IPS-NIHi11 (cell line): Measurements from ENCODE around the gene SLC6A20.

ENCODE experiments used
- DNase-seq: peaks from one replicate; pipeline ENCODE4 v3.0.0; 2012; ENCODE audit warnings: mixed read lengths, low spot score

Gene SLC6A20

DNA sequence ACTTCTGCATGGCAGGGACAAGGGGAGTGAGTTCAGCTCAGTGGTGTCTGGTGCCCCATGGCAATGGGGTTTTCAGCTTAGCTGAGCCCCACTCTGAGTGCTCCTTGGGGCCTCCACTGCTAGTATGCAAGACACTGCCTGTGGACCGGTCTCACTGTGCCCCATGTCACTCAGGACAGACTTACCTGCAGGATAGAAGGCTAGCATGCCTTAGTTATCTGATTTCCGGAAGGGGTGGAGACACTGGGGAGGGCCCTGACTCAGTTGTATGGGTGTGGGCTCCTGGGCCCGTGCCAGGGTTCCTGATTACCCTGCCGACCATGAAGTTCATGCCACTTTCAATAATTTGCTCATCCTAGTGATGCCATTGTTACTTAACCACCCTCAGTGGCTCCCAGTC lies 4.3 kb upstream of the SLC6A20 start:
- no peak for DNase-seq

DNA sequence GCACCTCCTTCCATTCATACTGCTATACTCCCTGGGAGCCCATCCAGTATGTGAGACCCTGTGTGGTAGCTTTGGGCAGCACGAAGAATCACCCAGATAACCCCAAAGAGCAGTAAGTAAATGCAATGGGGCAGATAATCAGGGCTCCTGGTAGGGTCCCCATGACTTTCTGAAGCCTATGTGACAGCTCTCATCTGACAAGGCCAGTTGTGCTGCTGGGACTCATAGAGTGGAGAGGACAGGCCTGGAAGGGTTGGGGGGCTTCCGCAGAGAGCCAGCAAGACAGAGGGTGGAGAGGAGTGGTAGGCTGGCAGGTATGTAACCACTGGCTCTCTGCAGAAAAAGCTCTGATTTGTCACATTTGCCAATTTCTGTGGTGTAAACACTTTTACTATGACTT lies 3.2 kb upstream of the SLC6A20 start:
- DNase-seq, result no peak

DNA sequence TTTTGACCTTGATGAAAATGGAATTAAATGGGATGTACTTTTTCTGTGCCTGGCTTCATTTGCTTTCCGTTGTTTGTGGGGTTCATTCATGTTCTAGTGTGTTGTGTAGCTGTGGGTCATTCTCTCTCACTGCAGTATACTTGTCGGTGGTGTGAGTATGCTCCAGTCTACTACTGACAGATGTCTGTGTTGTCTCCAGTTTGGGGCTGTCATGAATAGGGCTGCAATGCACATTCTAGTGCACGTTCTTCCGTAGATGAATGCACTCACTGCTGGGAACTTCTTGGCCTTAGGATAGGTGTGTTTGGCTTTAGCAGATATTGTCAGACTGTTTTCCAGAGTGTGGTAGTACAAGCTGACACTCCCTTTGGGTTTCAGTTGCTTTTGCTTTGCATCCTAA lies 1.7 kb upstream of the SLC6A20 start:
- no peak for DNase-seq

DNA sequence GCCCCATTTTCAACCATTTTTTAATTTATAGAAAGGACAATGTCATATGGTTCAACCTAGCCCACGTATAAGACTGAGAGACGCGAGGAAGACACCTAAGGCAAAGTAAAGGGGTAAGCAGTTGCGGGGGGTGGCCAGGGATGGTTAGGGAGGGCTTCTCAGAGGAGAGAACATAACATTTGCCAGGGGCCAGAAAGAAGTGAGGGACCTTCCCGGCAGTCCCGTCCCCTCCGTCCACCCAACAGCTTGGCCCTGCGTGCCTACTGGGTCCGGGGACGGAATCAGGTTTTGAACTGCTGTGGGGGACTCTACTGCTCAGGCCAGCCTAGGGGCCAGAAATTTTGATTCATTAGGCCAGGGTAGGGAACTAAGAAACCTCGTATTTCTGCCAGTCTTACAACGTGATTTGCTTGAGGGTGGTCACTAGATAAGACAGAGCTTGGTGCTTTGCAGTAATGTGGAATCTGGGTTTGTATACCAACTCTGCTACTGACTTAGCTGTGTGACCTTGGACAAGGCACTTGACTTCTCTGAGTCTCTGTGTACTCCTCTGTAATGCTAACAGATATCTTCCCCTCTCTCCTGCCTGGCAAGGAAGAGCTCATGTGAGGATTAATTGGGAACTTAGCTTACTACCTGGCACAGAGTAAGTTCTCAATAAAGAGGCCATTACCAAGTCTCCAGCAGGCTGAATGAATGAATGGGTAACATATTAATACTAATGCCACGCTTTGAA lies 734 bp upstream of the SLC6A20 start:
- DNase-seq, result no peak

DNA sequence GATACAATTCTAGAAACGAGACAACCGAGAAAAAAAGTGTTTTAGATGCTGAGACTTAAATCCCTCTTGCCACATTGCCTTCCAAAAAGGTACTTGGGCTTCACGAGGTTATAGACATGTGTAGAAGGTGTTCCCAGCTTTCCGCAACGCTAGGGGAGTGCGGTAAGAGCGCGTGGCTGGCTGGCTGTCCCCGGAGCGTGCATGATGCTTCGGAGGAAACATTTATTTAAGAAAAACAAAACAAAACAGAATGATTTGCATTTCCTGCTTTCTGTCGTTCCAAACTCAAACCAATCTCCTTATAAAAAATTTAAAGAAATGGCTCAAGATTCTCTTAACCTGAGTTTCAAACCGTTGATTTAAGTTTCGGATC lies 841 bp downstream of the SLC6A20 start:
- no peak for DNase-seq

DNA sequence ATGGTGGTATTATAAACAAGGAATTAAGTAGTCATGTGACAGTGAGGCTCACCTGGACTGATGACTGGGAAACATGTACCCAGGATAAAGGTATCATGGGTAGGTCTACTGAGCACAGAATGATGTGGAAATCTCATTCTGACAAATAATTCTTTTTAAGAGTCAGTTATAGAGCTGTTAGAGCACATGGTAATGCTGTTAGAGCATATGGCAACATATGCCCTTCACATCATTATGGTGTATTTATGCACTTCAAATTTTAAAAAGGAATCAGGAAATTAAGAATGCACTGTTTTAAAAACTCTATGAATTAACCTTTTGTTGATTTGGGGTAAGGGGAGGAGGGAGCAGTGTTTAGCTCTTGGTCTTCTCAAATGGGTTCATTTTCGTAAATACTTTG lies 1.7 kb downstream of the SLC6A20 start:
- DNase-seq, result no peak

DNA sequence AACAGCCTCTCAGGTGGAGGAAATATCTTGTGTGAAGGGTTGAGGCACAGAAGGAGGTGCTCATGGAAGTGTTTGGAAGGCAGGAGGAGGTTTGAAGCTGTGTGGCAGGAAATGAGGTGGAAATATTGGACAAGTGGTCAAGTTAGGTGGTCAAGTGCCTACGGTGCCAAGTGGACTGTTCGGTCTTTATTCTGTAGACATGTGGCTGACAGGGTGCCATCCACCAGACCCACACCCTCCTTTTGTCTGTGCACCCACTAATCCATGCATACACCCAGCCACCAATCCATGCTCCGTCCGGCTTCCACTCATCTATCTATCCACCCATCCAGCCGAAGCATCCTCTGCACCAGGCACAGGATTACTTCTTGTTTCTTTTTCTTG lies 2.2 kb downstream of the SLC6A20 start:
- DNase-seq, result no peak

DNA sequence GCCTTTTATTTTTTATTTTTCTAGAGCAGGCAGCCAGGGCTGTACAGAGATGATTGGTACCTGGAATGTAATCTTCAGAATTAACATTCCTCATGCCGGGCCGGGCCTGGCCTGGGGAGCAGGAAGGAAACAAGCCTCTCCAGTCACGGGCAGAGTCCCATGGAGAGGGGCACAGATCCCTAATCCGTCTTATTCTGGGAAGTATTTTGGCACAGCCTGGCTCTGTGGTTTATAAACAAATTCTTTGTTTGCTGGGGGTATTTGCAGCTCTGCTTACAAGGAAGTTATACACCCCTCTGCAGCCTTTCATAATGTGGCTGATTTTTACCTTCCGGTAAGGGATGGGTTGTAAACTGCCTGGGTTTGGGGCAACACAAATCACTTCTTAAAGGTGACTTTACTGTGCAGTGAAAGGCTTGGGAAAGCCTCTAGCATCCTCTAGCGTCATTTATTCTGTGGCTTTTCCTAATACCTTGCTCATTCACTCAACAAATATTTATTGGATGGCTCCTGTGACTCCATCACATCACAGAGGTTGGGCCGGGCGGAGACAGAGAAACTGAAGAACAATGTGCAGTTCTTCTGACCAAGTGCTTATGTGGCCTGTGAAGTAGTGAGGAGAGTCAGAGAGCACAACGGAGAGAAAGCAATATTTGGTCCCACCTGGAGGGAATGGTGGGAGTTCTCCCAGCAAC lies 2.7 kb downstream of the SLC6A20 start:
- DNase-seq, result no peak

DNA sequence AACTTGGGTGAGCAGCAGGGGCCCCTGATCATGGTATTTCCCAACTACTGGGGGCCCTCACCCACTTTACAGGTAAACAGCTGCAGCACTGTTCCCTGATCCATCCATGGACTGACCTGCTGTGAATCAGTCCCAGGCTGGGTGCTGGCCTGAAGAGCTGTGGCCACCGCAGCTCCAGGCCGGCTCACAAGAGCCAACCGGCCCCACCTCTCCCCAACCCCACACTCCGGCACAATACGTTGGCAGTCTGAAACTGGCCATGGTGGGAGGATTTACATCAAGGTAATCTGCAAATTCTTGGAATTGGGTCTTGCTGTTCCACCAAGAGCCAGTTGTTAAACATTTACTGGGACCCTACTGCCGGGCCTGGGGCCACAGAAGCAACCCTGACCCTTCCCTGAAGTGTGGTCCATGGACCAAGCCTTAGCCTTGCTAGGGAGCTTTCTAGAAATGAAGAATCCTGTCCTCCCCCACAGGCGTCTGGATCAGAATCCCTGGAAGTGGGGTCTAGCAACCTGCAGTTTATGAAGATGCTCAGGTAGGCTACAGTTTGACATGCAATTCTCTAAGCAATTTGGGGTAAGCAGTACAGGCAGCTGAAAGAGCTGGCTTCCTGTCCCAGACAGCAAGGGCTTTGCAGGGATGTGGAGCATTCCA lies 3.7 kb downstream of the SLC6A20 start:
- DNase-seq, result no peak

DNA sequence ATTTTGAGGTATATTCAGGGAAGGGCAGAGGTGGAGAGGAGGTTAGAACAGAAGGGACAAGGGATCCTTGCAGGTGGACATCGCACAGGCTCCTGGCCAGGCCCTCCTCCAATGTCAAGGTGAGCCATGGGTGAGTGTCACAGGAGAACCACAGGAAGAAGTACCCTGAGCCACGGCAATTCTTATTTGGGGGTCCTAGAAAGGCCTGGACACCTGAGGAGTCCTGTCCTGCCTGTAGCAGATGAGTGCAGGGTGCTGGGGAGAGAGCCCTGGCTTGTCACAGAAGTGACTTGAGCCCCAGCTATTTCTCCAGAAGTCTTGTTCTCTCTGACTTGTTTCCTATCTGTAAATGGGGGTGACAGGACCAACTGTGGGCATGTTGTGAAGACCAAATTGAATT lies 4.3 kb downstream of the SLC6A20 start:
- no peak for DNase-seq

DNA sequence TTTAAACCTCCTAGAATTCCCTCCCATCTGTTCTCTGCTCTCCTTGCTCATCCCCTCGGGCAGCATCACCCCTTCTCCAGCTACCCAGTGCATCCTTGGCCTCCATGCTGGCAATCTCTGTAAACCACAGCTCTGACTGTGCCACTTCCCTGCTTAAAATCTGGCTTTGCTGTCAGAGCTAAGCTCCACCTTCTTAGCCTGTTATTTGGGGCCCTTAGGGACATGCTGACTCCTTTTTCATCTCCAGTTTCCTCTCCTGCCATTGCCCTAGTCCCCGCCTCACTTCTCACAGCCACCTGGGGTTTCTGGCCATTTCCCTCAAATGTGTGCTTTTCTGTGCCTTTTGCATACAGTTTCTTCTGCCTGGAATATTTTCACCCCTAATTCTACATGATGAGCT lies 5.7 kb downstream of the SLC6A20 start:
- no peak for DNase-seq

DNA sequence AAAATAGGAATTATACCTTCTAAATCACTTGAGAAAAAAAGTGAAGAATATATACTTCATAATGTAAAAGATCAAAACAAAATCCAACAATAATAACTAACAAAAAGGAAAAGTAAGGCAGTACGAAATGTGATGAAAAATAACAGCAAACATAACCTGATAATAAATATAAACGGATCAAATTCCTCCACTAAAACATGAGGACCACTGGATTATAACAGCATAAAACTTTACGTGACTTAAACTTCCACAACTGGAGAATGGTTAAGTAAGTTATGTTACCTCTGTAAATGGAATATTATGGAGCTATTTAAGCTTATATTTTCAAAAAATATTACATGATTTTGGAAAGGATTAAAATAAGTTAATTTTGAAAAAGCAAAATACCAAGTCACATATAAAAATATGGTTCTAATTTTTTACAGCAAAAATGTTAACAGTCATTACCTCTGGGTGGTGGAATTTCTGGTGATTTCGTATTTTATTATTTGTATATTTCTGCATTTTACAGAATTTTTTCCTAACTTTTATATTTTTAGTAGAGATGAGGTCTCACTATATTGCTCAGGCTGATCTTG lies 7.0 kb downstream of the SLC6A20 start:
- no peak for DNase-seq

DNA sequence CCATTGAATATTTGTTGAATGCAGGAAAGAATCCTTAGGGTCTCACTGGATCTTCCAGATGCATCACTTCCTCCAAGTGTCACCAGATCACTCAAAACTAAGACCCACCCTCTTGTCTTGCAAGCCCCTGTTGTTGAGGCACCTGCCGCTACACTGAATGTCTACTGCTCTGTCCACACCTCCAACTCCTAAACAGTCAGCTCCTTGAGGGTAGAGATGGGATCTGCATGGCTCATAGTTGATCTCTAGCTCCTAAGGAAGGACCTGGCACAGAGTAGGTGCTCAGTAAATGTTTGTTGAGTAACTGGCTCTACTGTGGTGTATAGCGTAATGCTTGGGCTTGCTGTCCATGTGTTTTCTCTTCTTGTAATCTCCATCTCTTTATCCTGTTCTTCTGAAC lies 8.8 kb downstream of the SLC6A20 start:
- no peak for DNase-seq

DNA sequence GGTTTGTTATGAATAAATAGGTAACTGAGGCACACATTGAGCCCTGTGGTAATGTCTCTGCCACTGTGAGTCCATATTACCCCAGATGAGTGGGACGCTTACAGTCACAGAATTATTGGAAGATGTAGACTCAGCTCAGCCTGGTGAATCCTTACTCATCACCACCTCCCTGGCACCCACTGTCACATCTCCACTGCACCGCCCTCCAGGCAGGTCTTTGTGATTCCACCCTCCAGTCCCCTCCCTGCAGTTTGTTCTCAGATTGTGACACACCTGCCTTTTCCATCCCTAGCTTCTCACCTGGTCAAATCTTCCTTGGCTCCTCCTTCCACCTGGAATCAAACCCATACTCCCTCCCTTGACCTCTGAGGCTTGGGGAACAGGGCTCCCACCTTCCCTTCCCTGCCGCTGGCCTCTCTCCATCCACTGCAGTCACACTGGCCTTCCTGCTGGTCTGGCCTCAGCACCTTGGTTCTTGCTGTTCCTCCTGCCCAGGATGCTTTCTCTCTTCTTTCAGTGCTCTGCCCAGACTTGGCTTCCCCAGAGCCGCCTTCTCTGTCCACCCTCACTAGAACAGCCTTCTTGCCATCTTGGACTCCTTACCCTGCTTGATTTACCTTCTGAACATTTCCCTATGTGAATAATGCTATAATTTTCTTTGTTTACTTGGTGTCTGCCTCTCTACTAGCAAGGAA lies 9.4 kb downstream of the SLC6A20 start:
- DNase-seq, result no peak

DNA sequence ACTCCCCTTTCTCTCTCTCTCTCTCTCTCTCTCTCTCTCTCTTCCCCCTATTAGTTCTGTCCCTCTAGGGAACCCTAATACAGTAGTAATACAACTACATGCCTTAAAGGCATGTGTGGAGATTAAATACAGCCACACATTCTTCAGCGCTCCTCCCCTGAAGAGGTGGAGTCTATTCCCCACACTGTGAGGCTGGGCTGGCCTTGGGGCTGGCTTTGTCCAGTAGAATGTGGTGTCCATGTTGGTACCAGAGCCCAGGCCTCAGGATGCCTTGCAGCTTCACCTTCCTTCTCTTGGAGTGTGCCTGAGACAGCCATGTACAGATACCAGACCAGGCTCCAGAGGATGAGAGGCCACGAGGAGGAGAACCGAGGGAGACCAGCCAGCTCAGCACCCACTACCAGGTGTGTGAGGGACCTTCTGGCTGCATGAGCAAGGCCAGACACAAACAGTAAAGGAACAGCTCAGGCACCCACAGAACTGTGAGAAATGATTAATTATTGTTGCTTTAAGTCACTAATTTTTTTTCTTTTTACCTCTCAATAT lies 10.7 kb downstream of the SLC6A20 start:
- no peak for DNase-seq

DNA sequence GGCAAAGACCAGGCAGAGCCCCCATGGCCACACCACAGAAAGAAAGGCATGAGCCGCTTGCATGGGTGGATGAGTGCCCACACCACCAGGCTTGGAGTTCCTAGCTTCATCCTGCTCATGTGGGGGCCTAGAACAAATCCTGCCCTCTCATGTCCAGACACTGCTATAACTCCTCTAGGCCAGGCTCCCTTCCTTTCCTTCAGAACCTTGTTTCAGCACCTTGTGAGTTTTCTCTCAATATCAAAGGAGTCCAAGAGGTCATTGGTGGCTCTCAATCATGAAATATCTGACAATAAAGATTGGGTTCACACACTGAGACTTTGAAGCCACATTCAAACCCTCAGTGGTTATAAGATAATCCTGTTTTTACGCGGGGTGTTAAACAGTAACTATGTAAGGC lies 12.7 kb downstream of the SLC6A20 start:
- DNase-seq, result no peak

DNA sequence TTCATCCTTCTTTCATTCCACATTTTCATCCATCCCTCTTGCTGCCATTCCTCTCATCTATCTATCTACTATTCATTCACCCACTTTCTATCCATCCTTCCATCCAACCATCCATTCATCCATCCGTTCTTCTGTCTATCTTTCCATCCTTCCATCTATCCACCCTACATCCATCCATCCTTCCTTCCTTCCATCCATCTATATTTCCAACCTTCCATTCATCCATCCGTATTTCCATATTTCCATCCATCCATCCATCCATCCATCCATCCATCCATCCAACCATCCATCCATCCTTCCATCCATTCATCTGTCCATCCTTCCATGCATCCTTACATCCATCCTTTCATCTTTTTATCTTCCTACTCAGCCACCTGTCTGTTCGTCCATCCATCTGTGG lies 14.0 kb downstream of the SLC6A20 start:
- no peak for DNase-seq

DNA sequence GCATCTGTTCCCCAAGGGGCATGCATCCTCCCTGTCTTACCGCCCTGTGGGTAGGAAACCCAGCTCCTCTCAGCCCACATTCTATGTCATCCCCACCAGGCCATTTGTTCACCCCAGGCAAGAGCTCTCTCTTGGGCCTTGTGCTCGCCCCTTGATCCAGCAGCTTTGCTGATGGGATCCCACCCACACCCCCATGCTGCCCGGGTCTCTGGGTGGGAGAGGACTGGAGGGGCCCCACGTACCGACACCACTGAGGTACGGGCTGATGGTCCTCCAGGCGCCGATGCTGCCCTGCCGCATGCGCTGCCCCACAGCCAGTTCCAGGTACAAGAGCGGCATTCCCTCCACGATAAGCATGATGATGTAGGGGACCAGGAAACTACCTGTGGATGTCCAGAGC lies 14.5 kb downstream of the SLC6A20 start:
- DNase-seq, result no peak

DNA sequence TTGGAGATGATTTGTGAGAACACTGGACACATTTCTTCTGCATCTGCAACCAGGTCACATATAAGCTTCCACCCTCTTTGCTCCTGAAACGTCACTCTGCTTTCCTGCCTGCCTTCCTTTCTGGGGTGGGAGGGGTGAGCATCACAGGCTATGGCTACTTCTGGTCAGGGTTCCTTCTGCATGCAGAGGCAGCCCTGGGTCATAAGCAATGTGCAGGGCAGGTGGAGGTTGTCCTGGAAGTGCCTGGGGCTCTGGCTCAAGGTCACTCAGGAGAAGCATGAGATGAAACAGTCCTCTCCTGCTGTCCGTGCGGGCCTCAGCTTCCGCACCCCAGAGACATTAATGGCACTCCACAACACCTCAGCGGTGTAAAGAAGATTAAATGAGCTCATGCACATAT lies 15.1 kb downstream of the SLC6A20 start:
- DNase-seq, result no peak

DNA sequence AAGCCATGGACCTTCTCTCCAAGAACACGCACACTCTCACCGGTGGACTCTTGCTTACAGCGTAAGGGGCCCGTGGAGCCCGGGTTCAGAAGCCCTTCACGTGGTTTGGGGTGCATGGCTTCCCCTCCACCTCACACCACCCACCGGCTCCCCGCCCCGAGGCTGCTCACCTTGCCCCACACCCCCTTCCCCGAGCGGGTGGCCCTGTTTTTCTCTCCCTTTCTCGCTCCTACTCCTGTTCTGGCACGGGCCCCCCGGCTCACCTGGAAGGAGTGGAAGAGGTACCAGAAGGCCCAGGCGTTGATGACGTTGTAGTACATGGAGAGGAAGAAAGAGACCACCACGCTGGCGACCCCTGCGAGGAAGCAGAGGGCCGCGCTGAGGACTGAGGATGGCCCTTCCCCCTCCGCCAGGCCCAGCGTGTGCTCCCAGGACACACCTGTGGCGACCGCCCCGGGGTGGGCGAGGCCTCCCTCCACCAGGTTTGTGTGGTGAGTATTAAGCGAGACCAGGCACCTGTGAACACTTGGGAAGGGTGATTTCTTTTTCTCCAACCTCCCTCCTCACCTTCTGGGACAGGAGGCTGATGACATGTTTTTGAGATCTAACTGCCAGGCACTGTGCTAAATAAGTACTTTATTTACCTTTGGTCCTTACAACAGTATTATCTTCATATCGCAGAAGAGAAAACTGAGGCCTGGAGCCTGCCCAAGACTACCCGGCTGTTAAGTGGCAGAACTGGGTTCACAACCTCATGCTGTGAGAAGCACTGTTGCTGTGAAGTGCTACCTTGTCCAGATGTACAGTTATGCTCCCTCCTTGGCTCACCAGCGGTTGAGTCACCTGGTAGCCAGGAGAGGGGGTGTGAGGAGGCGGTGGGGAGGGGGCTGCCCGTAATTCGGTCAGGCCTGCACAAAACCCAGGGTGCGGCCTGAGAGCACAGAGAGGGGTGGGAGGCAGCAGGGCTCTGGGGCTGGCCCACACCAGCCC lies 16.3 kb downstream of the SLC6A20 start:
- DNase-seq, result no peak

DNA sequence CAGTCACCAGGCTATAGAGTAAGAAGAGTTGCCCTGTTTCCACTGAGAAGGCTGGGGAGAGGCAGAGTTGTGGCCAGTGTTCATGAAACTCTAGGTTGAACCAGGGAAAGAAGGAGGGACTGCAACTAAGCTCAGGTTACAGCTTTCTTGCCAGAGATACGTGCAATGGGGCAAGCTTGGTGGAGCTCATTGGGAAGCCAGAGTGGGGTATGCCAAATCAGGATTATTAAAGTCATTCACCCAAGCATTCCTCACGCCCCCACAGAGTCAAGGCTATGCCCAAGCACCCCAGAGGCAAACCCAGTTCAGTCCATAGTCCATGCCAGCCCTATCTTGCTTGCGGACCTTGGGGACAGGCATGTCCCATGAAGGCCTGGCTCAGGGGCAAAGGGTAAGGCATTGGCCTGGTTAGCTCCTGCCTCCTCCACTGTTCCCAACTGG lies 17.6 kb downstream of the SLC6A20 start:
- DNase-seq, result peak; percentile 54
